Measurements from ENCODE around the gene PIK3C2A. TPM values are rescaled to one million over a fixed set of nuclear protein-coding genes. Genes with fewer than 3 reads are reported as not detected.

Gene PIK3C2A
- total RNA-seq, 1 experiment from 2014 or later, result 44.2 TPM

DNA sequence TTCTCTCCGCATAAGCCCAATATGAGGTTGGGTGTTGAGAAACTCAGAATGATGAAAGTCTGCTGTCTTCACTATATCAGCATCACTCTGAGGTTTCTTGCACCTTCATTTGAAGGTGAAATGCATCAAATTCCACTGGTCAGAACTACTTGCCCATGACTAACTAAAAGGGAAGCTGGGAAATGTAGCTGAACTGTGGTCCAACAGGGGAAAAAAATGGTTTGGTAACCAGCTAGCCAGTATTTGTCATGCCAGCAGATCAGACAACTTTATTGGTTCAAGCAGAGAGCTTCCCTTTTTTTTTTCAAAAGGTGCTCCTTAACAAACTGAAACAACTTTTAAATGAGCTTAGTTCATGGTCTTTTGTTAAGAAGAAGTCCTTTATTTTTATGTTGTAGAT lies 14.2 kb upstream of the PIK3C2A start:
- Histone ChIP-seq H3K4me3 (ENCODE audit: low read length) (no peak overlapping the region), H3K36me3 (ENCODE audit: insufficient read depth, low read length) (no peaks in the 10 kb centered on the region), H2AFZ (ENCODE audit: low read length) (no peak overlapping the region), H3K9me3 (ENCODE audit: low read length) (no peaks in the 10 kb centered on the region), H3K4me2 (ENCODE audit: low read depth, low read length, poor library complexity, severe bottlenecking) (no peak overlapping the region), H3K27me3 (ENCODE audit: low read length) (no peaks in the 10 kb centered on the region), H3K9ac (ENCODE audit: low read length) (no peak overlapping the region), H3K79me2 (ENCODE audit: low read length) (no peaks in the 10 kb centered on the region), H3K27ac (ENCODE audit: low read length) (no peak overlapping the region), H4K20me1 (ENCODE audit: insufficient read depth, low read depth, low read length) (no peaks in the 10 kb centered on the region), H3K4me1 (ENCODE audit: low read length) (no peaks in the 10 kb centered on the region), H3K9me2 (replicated peaks; ENCODE audit: insufficient read depth, low read length) (no peaks in the 10 kb centered on the region)
- no peak for DNase-seq

DNA sequence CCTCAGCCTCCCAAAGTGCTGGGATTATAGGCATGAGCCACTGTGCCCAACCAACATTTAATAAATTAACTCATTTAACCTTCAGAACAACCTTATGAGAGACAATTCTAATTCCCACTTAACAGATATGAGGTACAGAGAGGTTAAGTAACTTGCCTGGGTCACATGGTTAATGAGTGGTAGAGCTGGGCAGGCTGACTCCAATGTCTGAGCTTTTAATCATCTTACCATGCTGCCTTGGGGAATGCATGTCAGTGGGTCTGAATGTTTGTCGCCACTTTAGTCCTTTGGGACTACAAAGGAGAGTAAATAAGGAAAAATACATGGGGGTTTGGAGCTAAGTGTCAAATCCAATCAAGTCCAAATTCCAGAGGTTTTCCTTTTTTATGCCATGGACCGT lies 11.2 kb upstream of the PIK3C2A start:
- H3K27ac ChIP-seq (ENCODE audit: low read length), result no peak overlapping the region
- no peaks in the 10 kb centered on the region; the same call in 1 of the 2 replicates for H3K27me3 ChIP-seq (ENCODE audit: low read length)
- H4K20me1 ChIP-seq (ENCODE audit: insufficient read depth, low read depth, low read length), result no peaks in the 10 kb centered on the region
- no peaks in the 10 kb centered on the region for H3K4me1 ChIP-seq (ENCODE audit: low read length)
- no peak overlapping the region for H3K4me3 ChIP-seq (ENCODE audit: low read length)
- H3K9ac ChIP-seq (ENCODE audit: low read length), result no peak overlapping the region
- H2AFZ ChIP-seq (ENCODE audit: low read length), result no peak overlapping the region
- H3K36me3 ChIP-seq (ENCODE audit: insufficient read depth, low read length), result no peaks in the 10 kb centered on the region; the same call in 1 of the 2 replicates
- no peaks in the 10 kb centered on the region for H3K79me2 ChIP-seq (ENCODE audit: low read length)
- DNase-seq, result no peak
- H3K9me3 ChIP-seq (ENCODE audit: low read length), result peaks cover 7% of the 10 kb centered on the region
- H3K9me2 ChIP-seq (replicated peaks; ENCODE audit: insufficient read depth, low read length), result no peaks in the 10 kb centered on the region
- H3K4me2 ChIP-seq (ENCODE audit: low read depth, low read length, poor library complexity, severe bottlenecking), result no peak overlapping the region

DNA sequence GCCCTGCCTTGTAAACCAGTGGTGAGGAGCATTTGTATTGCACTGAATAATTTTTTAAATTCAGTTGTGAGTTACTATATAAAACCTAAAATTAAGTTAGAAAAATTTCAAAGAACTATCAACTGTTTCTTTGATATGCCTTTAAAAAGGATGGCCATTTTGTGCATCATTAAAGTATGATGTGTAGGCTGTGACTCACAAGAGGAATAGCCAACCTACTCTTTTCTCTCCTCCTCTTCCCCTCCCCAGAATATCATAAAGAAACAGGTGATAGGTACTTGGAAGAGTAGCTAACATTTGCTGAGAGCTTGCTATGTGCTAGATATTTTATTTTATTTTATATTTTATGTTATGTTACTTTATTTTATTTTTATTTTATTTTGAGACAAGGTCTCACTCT lies 10.6 kb upstream of the PIK3C2A start:
- no peaks in the 10 kb centered on the region for H3K79me2 ChIP-seq (ENCODE audit: low read length)
- H3K9me3 ChIP-seq (ENCODE audit: low read length), result peaks cover 11% of the 10 kb centered on the region
- no peak for DNase-seq
- H3K4me2 ChIP-seq (ENCODE audit: low read depth, low read length, poor library complexity, severe bottlenecking), result no peak overlapping the region
- H3K27me3 ChIP-seq (ENCODE audit: low read length), result no peaks in the 10 kb centered on the region; the same call in 1 of the 2 replicates
- no peak overlapping the region for H3K4me3 ChIP-seq (ENCODE audit: low read length)
- no peaks in the 10 kb centered on the region; the same call in 1 of the 2 replicates for H3K36me3 ChIP-seq (ENCODE audit: insufficient read depth, low read length)
- no peak overlapping the region for H2AFZ ChIP-seq (ENCODE audit: low read length)
- no peak overlapping the region for H3K9ac ChIP-seq (ENCODE audit: low read length)
- H3K27ac ChIP-seq (ENCODE audit: low read length), result no peak overlapping the region
- H3K4me1 ChIP-seq (ENCODE audit: low read length), result no peaks in the 10 kb centered on the region
- no peaks in the 10 kb centered on the region for H3K9me2 ChIP-seq (replicated peaks; ENCODE audit: insufficient read depth, low read length)
- H4K20me1 ChIP-seq (ENCODE audit: insufficient read depth, low read depth, low read length), result no peaks in the 10 kb centered on the region

DNA sequence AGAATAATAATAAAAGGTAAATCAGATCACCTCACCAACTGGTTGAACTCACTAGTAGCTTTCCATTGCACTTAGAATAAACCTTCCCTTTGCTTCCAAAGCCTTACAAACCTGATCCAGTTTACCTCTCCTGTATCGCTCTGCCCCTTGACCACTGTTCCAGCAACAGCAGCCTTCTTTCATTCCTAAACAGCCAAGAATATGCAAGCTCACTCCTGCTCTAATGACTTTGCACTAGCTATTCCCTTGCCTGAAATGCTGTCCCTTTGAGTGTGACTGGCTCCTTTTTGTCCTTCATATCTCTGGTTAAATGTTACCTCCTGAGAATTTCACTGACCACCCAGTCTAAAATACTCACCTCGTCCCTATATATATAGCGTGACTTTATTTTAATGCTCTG lies 9.6 kb upstream of the PIK3C2A start:
- Histone ChIP-seq H3K79me2 (ENCODE audit: low read length) (no peaks in the 10 kb centered on the region), H3K36me3 (ENCODE audit: insufficient read depth, low read length) (no peaks in the 10 kb centered on the region; the same call in 1 of the 2 replicates), H2AFZ (ENCODE audit: low read length) (no peak overlapping the region), H3K9me2 (replicated peaks; ENCODE audit: insufficient read depth, low read length) (no peaks in the 10 kb centered on the region), H4K20me1 (ENCODE audit: insufficient read depth, low read depth, low read length) (no peaks in the 10 kb centered on the region), H3K9ac (ENCODE audit: low read length) (no peak overlapping the region), H3K9me3 (ENCODE audit: low read length) (peaks cover 11% of the 10 kb centered on the region), H3K4me2 (ENCODE audit: low read depth, low read length, poor library complexity, severe bottlenecking) (no peak overlapping the region), H3K27ac (ENCODE audit: low read length) (no peak overlapping the region), H3K27me3 (ENCODE audit: low read length) (no peaks in the 10 kb centered on the region; the same call in 1 of the 2 replicates), H3K4me1 (ENCODE audit: low read length) (no peaks in the 10 kb centered on the region), H3K4me3 (ENCODE audit: low read length) (no peak overlapping the region)
- DNase-seq, result no peak

DNA sequence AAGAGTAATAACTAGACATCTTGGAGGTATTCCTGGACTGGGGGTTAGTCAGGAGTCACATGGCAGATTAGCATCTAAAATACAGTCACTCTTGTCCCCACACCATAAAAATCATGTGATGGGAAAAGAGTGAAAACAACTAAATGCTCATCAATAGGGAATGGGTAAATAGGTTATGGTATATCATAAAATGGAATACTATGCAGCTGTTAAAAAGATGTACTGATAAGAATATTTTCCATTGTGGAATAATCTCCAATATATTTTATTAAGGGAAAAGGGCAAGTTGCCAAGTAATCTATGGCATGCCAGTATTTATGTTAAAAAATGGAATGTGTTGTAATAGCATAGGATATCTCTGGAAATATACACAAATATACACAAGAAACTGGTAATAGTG lies 6.6 kb upstream of the PIK3C2A start:
- Histone ChIP-seq H3K9ac (ENCODE audit: low read length) (no peak overlapping the region), H3K9me3 (ENCODE audit: low read length) (peaks cover 11% of the 10 kb centered on the region), H3K9me2 (replicated peaks; ENCODE audit: insufficient read depth, low read length) (no peaks in the 10 kb centered on the region), H3K4me1 (ENCODE audit: low read length) (peaks cover 5% of the 10 kb centered on the region), H3K79me2 (ENCODE audit: low read length) (no peaks in the 10 kb centered on the region), H3K4me3 (ENCODE audit: low read length) (no peak overlapping the region), H4K20me1 (ENCODE audit: insufficient read depth, low read depth, low read length) (no peaks in the 10 kb centered on the region), H3K36me3 (ENCODE audit: insufficient read depth, low read length) (no peaks in the 10 kb centered on the region; the same call in 1 of the 2 replicates), H3K27me3 (ENCODE audit: low read length) (no peaks in the 10 kb centered on the region; the same call in 1 of the 2 replicates), H3K4me2 (ENCODE audit: low read depth, low read length, poor library complexity, severe bottlenecking) (no peak overlapping the region), H2AFZ (ENCODE audit: low read length) (no peak overlapping the region), H3K27ac (ENCODE audit: low read length) (no peak overlapping the region)
- DNase-seq, result no peak

DNA sequence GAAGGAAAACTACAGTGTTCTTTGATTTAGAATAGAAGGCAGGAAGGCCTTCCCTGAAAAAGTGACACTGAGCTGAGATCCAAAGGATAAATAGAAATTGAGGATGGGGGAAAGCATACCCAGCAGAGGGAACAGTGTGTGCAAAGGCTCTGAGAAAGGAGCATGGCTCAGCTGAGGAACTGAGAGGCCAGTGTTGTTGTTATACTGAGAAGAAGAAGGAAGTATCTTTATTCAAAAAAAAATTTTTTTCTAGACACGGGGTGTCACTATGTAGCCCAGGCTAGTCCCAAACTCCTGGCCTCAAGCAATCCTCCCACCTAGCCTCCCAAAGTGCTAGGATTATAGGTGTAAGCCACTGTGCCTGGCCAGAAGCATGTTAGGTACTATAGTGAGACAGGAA lies 3.5 kb upstream of the PIK3C2A start:
- Histone ChIP-seq H3K9me3 (ENCODE audit: low read length) (peaks cover 11% of the 10 kb centered on the region), H3K9ac (ENCODE audit: low read length) (no peak overlapping the region), H3K9me2 (replicated peaks; ENCODE audit: insufficient read depth, low read length) (no peaks in the 10 kb centered on the region), H3K36me3 (ENCODE audit: insufficient read depth, low read length) (no peaks in the 10 kb centered on the region; the same call in 1 of the 2 replicates), H4K20me1 (ENCODE audit: insufficient read depth, low read depth, low read length) (peaks cover 4% of the 10 kb centered on the region; the same call in 1 of the 2 replicates), H3K27ac (ENCODE audit: low read length) (no peak overlapping the region), H3K4me1 (ENCODE audit: low read length) (peaks cover 21% of the 10 kb centered on the region), H3K4me3 (ENCODE audit: low read length) (no peak overlapping the region), H3K4me2 (ENCODE audit: low read depth, low read length, poor library complexity, severe bottlenecking) (no peak overlapping the region), H3K27me3 (ENCODE audit: low read length) (no peaks in the 10 kb centered on the region; the same call in 1 of the 2 replicates), H2AFZ (ENCODE audit: low read length) (no peak overlapping the region), H3K79me2 (ENCODE audit: low read length) (peaks cover 22% of the 10 kb centered on the region)
- DNase-seq, result no peak

DNA sequence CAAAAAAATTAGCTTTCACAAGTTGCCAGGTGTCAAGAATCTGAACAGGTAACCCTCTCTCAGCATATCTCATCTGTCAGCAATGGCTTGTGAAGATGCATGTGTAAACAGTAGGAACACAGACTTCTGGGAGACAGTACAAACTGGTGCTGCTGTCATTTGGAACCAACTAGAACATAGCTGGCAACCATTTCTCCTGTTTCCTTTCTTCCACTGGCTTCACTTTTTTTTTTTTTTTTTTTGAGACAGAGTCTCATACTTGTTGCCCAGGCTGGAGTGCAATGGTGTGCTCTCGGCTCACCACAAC lies 2.1 kb upstream of the PIK3C2A start:
- Histone ChIP-seq H3K27me3 (ENCODE audit: low read length) (no peaks in the 10 kb centered on the region; the same call in 1 of the 2 replicates), H3K9ac (ENCODE audit: low read length) (no peak overlapping the region), H3K4me2 (ENCODE audit: low read depth, low read length, poor library complexity, severe bottlenecking) (peak overlapping the region; percentile 99), H3K27ac (ENCODE audit: low read length) (no peak overlapping the region), H2AFZ (ENCODE audit: low read length) (no peak overlapping the region), H3K79me2 (ENCODE audit: low read length) (peaks cover 36% of the 10 kb centered on the region), H3K4me3 (ENCODE audit: low read length) (0 out of 2 replicates have a peak overlapping the region, but pooled peaks have one; percentile 89), H4K20me1 (ENCODE audit: insufficient read depth, low read depth, low read length) (peaks cover 4% of the 10 kb centered on the region; the same call in 1 of the 2 replicates), H3K4me1 (ENCODE audit: low read length) (peaks cover 27% of the 10 kb centered on the region), H3K36me3 (ENCODE audit: insufficient read depth, low read length) (no peaks in the 10 kb centered on the region; the same call in 1 of the 2 replicates), H3K9me2 (replicated peaks; ENCODE audit: insufficient read depth, low read length) (no peaks in the 10 kb centered on the region), H3K9me3 (ENCODE audit: low read length) (peaks cover 11% of the 10 kb centered on the region)
- no peak for DNase-seq

DNA sequence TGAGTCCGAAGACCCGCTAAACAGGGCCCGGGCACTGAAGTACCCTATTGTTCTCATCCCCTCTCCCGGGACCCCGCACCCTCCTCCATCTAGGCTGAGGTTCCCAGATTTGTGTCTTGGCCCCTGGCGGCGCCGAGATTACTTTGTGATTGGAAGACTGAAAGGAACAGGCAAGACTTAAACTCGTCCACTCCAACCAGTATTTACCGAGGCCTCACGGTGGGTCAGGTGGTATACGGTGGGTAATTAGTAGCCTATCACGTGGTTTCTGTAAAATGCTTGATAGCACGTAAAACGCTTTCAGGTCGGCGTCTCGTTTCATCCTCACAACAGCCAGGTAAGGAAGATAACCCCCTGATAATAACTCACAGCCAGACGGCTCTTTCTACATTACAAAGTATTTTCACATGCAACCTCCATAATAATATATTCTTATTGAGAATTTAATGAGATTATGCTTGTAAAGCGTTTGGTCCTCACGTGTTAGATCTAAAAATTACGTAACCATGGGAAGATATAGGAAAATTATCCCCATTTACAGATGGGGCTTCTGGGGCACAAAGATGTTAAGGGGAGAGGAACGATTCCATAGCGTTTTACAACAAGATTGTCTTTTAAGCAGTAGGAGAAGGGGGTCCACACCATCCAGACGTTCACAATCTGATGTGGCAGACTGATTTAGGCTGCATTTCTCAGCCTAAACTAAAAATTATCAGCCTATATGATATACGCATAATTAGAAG lies 642 bp upstream of the PIK3C2A start:
- Histone ChIP-seq H3K4me2 (ENCODE audit: low read depth, low read length, poor library complexity, severe bottlenecking) (peak overlapping the region; percentile 99), H3K79me2 (ENCODE audit: low read length) (peaks cover 51% of the 10 kb centered on the region), H3K36me3 (ENCODE audit: insufficient read depth, low read length) (peaks cover 5% of the 10 kb centered on the region), H3K9me3 (ENCODE audit: low read length) (no peaks in the 10 kb centered on the region), H3K27ac (ENCODE audit: low read length) (peak overlapping the region; percentile 82), H4K20me1 (ENCODE audit: insufficient read depth, low read depth, low read length) (peaks cover 4% of the 10 kb centered on the region; the same call in 1 of the 2 replicates), H3K9me2 (replicated peaks; ENCODE audit: insufficient read depth, low read length) (no peaks in the 10 kb centered on the region), H3K4me1 (ENCODE audit: low read length) (peaks cover 27% of the 10 kb centered on the region), H3K4me3 (ENCODE audit: low read length) (peak overlapping the region; percentile 89), H2AFZ (ENCODE audit: low read length) (peak overlapping the region; percentile 94), H3K27me3 (ENCODE audit: low read length) (no peaks in the 10 kb centered on the region), H3K9ac (ENCODE audit: low read length) (peak overlapping the region; percentile 95)
- peak; percentile 91 for DNase-seq
